ENCODE measurements around the gene CNBP. TPM values are rescaled to one million over a fixed set of nuclear protein-coding genes. Genes with fewer than 3 reads are reported as not detected.
A peak's percentile ranks its signal among the peaks of the same experiment; 100 is the strongest.

CNBP gene
- total RNA-seq, 1 donor from 2014 or later: 227 TPM

DNA sequence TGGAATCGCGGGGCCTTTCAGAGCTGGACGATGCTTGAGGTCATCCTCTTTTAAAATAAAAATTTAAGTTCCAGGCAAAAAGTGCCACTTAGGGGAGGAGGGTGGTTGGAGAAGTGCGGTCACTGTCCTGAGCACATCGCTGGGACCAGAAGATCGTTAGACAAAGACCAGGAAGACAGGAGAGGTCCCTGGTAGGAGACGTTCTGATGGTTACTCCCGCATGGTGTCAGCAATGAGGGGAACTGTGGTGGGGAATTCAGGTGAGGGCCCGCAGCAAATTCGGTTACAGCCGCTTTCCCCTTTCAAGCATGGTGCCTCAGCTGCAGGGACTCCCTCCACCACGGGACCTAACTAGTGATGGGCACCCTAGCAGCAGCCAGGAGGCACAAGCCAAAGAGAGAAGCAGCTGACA, 21.8 kb downstream of the CNBP start:
- peaks cover 4% of the 10 kb centered on the region for H3K36me3 Mint-ChIP-seq (ENCODE audit: low read depth, unreplicated experiment)
- H3K79me2 ChIP-seq (ENCODE audit: insufficient read depth, low read length): peaks cover 24% of the 10 kb centered on the region
- H3K36me3 ChIP-seq (ENCODE audit: insufficient read depth, low read length): peaks cover 16% of the 10 kb centered on the region
- H3K27me3 Mint-ChIP-seq (ENCODE audit: low read depth, unreplicated experiment): no peaks in the 10 kb centered on the region
- H2AFZ ChIP-seq (ENCODE audit: low read depth, low read length): peak overlapping the region; percentile 98
- H3K4me3 Mint-ChIP-seq (ENCODE audit: unreplicated experiment): peak overlapping the region; percentile 96
- H3K9me3 ChIP-seq (ENCODE audit: insufficient read depth, low read depth, low read length): no peaks in the 10 kb centered on the region
- peak overlapping the region; percentile 99 for H3K9ac ChIP-seq (ENCODE audit: low read length)
- H3K9me3 Mint-ChIP-seq (ENCODE audit: unreplicated experiment): no peaks in the 10 kb centered on the region
- peak overlapping the region; percentile 99 for H3K4me3 ChIP-seq (ENCODE audit: insufficient read depth, low read depth, low read length)
- DNase-seq (ENCODE audit: low read depth) (no peak), FAIRE-seq (no peak)
- peak overlapping the region; percentile 100 for H3K27ac ChIP-seq (ENCODE audit: low read depth, low read length)
- H3K27me3 ChIP-seq (ENCODE audit: insufficient read depth, low read length): no peaks in the 10 kb centered on the region
- H3K27ac Mint-ChIP-seq (ENCODE audit: unreplicated experiment): peak overlapping the region; percentile 100
- no peak for TF ChIP-seq EZH2 (IDR thresholded peaks at IDR 0.05; ENCODE audit: insufficient read depth, low read length)
- TF ChIP-seq, protein P1, sequence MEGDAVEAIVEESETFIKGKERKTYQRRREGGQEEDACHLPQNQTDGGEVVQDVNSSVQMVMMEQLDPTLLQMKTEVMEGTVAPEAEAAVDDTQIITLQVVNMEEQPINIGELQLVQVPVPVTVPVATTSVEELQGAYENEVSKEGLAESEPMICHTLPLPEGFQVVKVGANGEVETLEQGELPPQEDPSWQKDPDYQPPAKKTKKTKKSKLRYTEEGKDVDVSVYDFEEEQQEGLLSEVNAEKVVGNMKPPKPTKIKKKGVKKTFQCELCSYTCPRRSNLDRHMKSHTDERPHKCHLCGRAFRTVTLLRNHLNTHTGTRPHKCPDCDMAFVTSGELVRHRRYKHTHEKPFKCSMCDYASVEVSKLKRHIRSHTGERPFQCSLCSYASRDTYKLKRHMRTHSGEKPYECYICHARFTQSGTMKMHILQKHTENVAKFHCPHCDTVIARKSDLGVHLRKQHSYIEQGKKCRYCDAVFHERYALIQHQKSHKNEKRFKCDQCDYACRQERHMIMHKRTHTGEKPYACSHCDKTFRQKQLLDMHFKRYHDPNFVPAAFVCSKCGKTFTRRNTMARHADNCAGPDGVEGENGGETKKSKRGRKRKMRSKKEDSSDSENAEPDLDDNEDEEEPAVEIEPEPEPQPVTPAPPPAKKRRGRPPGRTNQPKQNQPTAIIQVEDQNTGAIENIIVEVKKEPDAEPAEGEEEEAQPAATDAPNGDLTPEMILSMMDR (IDR thresholded peaks at IDR 0.05; ENCODE audit: insufficient read depth, low read depth, low read length): no peak
- H3K4me1 ChIP-seq (ENCODE audit: insufficient read depth, low read length): peaks cover 16% of the 10 kb centered on the region
- peak overlapping the region; percentile 89 for H3K4me2 ChIP-seq (ENCODE audit: low read length)
- H4K20me1 ChIP-seq (ENCODE audit: insufficient read depth, low read length): peaks cover 6% of the 10 kb centered on the region
- peaks cover 13% of the 10 kb centered on the region for H3K4me1 Mint-ChIP-seq (ENCODE audit: low read depth, unreplicated experiment)

DNA sequence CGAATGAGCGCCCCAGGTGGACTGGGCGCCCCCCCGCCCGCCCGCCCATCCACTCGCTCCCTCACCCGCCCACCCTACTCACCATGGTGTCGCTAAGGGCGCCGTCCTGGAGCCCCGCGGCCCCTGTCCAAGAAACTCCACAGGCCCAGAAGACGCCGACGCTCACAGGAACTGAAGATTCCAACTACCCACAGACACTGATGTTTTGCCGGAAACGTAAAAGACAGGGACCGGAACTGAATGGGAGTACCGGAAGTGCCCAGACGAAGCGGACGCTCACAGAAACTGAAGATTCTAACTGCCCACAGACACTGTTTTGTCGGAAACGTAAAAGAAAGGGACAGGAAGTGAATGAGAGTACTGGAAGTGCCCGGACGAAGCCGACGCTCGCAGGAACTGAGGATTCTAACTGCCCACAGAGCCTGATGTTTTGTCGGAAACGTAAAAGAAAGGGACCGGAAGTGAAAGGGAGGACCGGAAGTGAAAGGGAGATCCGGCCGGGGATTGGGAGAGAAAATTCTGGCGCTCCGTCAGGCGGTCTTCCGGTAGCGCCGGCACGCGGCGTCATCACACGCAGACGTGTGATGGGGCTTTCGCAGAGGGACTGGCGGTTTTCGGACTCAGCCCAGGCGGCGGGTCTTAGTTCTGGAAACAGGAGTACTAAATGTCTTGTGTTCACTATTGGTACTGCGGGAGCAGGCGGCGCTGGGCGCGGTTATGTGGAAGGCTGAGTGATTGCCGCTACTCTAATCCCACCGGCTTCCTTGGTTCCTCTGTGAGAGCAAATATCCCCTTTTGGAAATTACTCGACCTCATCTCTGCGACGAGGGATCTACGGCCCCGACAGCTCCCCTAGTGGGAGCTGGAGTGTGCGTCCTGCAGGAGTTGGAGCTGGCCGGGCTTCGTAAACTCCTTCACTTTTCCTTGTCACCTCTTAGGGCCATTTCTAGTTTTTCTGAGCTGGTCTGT, 22.5 kb downstream of the CNBP start, which contains the start of gene ISY1:
Gene ISY1 (minus strand): TSS at position 173 of the 969 bp plus-strand sequence. CDS start 88 bp downstream, at position 85.
- H3K4me1 Mint-ChIP-seq (ENCODE audit: low read depth, unreplicated experiment): peaks cover 13% of the 10 kb centered on the region
- peak within 1 kb of the TSS; percentile 98 for H3K4me2 ChIP-seq (ENCODE audit: low read length)
- FAIRE-seq: no peak

More for the DNA sequence above, 22.5 kb downstream of the CNBP start, which contains the start of gene ISY1:
- Mint-ChIP-seq H3K4me3 (ENCODE audit: unreplicated experiment) (peak within 1 kb of the TSS; percentile 96), H3K27me3 (ENCODE audit: low read depth, unreplicated experiment) (no peaks in the 10 kb centered on the region), H3K9me3 (ENCODE audit: unreplicated experiment) (no peaks in the 10 kb centered on the region), H3K36me3 (ENCODE audit: low read depth, unreplicated experiment) (peaks cover 4% of the 10 kb centered on the region), H3K27ac (ENCODE audit: unreplicated experiment) (peak within 1 kb of the TSS; percentile 100)
- Histone ChIP-seq H3K27me3 (ENCODE audit: insufficient read depth, low read length) (no peaks in the 10 kb centered on the region), H4K20me1 (ENCODE audit: insufficient read depth, low read length) (peaks cover 6% of the 10 kb centered on the region), H3K4me1 (ENCODE audit: insufficient read depth, low read length) (peaks cover 16% of the 10 kb centered on the region), H3K27ac (ENCODE audit: low read depth, low read length) (peak within 1 kb of the TSS; percentile 100), H3K36me3 (ENCODE audit: insufficient read depth, low read length) (peaks cover 19% of the 10 kb centered on the region), H3K4me3 (ENCODE audit: insufficient read depth, low read depth, low read length) (peak within 1 kb of the TSS; percentile 99), H3K9me3 (ENCODE audit: insufficient read depth, low read depth, low read length) (no peaks in the 10 kb centered on the region), H2AFZ (ENCODE audit: low read depth, low read length) (peak within 1 kb of the TSS; percentile 98), H3K9ac (ENCODE audit: low read length) (peak within 1 kb of the TSS; percentile 99), H3K79me2 (ENCODE audit: insufficient read depth, low read length) (peaks cover 24% of the 10 kb centered on the region)
- TF ChIP-seq EZH2 (IDR thresholded peaks at IDR 0.05; ENCODE audit: insufficient read depth, low read length): no peak
- TF ChIP-seq, protein P1 (IDR thresholded peaks at IDR 0.05; ENCODE audit: insufficient read depth, low read depth, low read length): peak; percentile 88
- DNase-seq (ENCODE audit: low read depth): peak; percentile 92
